ENCODE measurements around the gene DDA1.
"Not testable (repeated sequence)": the region's sequence is repeated elsewhere in the genome, so short reads cannot be mapped to it uniquely, and the experiment has no call there.

Gene DDA1

DNA sequence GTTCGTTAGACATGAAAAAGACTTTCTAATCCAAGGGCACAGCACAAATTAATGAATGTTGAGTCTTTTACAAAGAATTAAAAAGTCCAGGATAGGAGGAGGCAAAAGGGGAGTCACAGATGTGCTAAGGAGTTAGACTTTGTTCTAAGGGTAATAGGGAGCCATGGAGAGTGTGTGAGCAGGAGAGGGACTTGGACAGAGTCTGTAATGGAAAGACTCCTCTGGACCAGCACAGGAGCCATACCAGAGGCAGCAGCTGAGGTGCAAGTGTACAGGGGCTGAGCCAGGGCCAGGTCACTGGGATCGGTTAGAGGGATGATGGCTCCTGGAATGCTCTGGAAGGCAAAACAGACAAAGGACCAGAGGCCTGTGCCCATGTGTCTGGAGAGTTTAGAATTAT is 38.5 kb downstream of the DDA1 start:
- no peak for DNase-seq (ENCODE audit: low spot score)

DNA sequence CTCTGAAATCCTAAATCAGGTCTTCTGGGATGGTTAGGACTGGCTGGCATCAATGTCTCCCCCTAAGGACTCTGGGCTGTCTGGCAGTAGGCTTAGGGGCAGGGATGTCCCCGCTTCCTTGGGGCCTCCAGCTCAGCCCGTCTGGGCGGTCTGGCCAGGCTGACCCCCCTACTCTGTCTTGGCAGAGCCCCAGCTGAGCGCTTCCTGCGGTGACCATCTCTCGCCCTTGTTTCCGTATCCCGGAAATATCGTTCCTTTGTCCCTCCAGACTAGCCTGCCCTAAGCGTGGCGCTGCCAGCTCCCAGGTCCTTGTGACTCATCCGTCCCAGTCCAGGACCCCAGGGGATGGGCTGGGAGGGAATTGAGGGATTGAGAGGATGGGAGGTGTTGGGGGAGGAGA is 39.3 kb downstream of the DDA1 start:
- peak; percentile 36 for DNase-seq (ENCODE audit: low spot score)

DNA sequence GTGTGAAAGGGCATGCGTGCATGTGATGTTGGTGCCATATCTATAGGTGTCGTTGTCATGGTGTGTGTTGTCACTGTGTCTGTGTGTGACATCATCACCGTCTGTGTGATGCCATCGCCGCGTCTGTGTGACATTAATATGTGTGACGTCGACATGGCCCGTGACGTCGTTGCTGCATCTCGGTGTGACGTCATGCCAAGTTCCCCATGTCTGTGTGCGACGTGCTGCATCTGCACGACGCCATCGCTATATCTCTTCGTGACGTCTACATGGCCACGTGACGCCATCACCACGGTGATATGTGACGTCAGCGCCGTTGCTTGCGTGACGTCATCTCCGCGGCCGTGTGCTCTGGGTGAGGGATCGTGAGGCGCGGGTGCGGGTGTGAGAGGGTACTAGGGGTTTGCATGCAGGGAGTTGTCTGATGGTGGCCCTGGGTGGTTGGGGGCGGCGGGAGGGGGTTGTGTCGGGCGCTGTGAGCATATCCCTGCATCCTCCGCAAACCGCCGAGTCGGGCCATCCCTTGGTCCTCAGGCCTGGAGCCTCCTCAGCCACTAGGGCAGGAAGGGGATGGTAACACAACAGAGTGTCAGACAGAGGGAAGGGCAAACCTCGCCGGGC is 42.6 kb downstream of the DDA1 start:
- DNase-seq (ENCODE audit: low spot score): no peak

DNA sequence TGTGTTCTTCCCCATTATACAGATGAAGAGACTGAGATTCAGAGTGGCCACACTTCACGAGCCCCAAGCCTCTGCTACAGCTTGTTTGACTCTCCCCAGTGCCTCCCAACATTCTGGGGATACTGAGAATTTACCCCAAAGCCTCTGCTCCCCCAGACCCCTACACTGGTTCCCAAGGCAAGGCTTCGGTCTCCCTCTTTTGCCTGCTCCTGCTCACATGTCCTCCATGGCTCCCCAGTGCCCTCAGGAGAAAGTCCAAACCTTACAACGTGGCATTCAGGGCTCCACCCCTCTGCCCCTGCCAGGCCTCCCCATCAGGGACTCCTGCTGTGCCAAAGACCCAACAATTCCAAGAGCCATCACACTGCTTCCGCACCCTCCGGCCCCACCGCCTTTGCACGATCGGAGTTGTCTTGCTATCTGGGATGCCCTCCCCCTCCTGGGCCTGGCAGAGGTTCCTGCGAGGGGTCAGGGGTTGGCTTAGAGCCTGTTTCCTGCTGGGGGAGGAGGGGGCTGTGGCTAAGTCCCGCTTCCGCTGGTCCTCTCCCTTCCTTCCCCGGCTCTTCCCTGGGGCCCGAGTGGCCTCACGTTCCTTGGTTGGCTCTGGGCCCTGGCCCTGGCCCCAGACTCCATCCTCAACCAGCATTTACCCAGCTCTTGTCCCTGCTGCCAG is 43.4 kb downstream of the DDA1 start:
- no peak for DNase-seq (ENCODE audit: low spot score)

DNA sequence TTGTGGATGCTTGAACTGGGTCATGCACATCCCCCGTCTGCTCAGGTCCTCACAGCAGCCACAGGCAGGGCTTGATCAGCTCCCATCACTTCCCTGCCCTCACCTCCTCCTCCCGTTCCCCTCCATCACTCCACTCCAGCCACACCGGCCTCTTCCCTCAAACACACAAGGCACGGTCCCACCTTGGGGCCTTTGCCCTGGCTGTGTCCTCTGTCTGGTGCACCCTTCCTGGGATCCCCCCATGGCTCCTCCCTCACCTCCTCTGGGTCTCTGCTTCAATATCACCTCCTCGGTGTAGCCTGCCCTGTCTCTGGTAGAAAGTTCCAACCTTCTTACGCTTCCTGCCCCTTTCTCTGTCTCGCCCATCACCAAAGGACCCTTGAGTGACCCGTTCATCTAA is 44.0 kb downstream of the DDA1 start:
- DNase-seq (ENCODE audit: low spot score): no peak

DNA sequence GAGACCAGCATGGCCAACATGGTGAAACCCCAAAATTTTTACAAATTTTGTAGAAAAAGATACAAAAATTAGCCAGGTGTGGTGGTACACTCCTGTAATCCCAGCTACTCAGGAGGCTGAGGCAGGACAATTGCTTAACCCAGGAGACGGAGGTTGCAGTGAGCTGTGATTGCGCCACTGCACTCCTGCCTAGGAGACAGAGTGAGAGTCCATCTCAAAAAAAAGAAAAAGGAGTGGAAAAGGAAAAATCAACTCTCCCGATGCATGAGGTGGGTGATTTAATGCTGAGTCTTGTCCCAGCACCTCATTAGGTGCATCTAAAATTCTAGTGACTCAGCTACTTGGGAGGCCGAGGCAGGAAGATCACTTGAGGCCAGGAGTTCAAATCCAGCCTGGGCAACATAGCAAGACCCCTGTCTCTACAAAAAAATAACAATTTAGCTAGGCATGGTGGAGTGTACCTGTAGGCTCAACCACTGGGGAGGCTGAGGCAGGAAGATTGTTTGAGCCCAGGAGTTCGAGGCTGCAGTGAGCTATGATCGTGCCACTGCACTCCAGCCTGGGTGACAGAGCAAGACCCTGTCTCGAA is 47.8 kb downstream of the DDA1 start:
- DNase-seq (ENCODE audit: low spot score): no peak

DNA sequence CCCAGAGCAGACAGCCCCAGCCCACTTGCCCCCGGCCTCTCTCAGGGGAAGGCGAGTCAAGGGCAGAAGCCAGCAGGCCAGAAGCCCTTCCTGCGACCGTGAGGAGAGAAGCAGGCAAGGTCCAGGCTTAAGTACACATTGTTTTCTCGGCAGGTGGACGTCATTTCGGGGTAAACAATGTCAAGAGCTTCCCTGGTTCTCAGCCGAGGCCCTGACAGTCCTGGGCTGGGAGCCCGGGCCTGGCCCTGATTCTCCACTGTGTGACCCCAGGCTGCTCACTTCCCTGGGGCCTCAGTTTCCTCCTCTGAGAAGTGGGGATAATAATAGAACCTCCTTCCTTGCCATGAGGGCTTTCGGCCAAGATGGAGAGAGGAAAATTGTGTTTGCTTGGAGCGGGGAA is 48.4 kb downstream of the DDA1 start:
- no peak for DNase-seq (ENCODE audit: low spot score)

DNA sequence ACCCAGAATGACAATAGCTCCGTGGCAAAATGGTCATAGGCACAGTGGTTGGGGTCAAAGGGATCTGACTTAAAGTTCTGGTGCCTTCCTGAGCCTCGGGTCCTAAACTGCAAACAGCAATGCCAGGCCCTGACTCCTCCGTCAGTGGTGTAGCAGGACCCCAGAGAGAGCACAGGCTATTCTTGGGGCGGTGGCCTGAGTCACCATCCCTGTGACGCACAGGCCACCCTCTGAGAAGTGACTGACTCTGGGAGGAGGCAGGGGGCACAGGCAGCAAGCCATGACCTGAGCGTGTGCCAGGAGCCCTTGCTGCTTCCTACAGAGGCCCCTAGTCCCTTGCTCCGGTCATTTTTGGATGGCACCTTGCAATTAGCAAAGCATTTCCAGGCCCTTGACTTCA is 49.0 kb downstream of the DDA1 start:
- no peak for DNase-seq (ENCODE audit: low spot score)

DNA sequence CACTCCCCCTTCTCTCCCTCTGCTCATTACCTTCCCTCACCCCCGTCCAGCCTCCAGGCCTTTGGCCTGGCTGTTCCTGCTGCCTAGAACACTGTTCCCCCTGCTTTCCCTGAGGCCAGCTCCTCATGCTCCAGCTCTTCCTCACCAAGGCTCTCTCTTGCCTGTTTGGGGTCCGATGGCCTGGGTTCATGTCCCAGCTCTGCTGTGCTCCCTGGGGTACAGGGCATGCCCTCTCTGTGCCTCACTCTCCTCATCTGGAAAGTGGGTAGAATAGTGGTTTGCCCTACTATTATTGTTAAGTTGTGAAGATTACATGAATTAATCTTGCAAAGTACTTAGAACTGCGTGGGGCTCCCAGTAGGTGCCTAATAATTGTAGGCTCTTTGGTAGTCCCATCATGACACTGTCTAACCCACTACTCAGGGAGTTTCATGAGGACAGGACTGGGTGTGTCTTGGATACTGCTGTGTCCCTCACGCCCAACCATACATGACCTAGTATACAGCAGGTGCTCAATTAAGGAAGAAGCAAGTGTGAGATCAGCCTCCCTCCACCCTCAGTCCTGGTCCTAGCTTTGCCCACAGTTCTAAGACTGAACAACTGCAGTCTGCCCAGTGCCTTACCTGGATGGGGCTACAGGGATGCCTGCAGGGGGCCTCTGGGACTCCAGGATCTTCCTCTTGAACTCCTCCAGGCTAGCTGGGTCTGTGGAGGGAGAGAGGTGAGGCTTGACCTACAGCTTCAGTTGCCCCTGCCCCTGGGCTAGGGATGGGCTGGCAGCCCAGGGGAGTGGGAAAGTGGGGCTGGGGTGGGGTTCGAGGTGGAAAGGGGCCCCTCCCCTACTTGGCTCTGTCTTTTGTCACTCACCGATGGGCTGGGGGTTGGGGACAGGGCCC is 50.8 kb downstream of the DDA1 start:
- DNase-seq (ENCODE audit: low spot score): no peak

DNA sequence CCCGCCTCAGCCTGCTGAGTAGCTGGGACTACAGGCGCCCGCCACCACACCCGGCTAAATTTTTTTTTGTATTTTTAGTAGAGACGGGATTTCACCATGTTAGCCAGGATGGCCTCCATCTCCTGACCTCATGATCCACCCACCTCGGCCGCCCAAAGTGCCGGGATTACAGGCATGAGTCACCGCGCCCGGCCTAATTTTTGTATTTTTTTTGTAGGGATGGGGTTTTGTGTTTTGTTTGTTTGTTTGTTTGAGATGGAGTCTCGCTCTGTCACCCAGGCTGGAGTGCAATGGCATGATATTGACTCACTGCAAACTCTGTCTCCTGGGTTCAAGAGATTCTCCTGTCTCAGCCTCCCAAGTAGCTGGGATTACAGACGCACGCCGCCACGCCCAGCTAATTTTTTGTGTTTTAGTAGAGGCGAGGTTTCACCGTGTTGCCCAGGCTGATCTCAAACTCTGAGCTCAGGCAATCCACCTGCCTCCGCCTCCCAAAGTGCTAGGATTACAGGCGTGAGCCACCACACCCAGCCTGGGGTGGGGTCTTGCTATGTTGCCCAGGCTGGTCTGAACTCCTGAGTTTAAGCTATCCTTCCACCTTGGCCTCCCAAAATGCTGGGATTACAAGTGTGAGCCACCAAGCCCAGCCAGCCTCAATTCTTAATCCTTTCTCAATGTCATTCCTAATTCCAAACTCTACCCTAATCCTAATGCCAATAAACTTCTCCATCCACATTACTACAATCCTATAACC is 54.7 kb downstream of the DDA1 start:
- not testable (repeated sequence) for DNase-seq (ENCODE audit: low spot score)

DNA sequence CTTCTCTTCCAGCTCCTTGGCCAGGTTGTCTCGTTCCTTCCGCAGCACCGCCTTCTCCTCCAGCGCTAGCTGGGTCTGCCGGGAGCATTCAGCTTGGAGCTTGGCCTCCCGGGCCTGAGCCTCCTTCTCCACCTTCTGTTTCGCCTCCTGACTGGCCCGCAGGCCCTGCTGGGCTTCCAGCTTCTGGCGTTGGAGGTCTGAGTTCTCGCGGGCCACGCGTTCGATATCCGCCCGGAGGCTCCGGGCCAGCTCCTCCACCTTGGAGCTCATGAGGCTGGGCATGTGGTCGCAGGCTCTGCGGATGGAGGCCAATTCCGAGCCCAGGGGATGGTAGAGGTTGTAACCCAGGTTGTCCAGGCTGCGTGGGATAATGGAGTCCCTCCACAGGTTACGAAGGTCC is 56.0 kb downstream of the DDA1 start:
- no peak for DNase-seq (ENCODE audit: low spot score)

DNA sequence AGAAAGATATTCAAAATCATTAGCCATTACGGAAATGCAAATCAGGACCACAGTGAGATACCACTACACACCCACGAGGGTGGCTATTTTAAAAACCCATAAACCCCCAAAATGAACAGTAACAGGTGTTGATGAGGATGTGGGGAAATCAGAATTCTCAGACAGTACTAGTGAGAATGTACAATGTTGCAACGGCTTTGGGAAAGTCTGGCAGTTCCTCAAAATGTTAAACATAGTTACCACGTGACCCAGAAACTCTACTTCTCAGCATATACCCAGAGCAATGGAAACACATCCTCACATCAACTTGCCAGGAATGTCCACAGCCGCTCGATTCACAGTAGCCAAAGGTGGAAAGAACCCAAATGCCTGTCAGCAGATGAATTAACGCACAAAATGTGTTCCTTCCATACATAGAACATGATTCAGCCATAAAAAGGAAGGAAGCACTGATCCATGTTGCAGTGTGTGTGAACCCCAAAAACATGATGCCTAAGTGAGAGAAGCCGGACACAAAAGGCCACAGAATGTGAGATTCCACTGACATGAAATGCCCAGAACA is 60.7 kb downstream of the DDA1 start:
- no peak for DNase-seq (ENCODE audit: low spot score)
